Measurements from ENCODE around the gene COLEC12.

COLEC12 gene

GRCh38 chr18:500632-501405 lies at the start of gene COLEC12:
Gene COLEC12, minus strand, starts transcription at chr18:500701. Its CDS starts 187 bp downstream, at chr18:500514.
- DNase-seq, result peak; percentile 66

DNA sequence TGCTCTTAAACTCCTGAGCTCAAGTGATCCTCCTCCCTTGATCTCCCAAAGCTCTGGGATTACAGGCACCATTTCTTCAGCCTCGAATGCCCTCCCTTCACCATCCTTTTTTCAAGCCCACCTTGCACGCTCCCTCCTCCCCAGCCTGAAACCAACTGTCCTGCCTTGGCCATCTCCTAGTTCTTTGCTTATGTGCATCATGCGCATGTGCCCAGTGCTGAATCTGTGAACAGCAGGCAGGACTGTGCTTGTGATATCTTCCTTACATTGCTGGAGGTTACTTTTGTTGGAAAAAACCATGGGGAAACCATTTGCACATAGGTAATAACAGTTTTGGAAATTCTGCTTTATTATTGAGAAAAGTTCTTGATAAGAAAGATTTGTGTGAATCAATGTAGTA lies 49.5 kb upstream of the COLEC12 start:
- DNase-seq, result no peak

DNA sequence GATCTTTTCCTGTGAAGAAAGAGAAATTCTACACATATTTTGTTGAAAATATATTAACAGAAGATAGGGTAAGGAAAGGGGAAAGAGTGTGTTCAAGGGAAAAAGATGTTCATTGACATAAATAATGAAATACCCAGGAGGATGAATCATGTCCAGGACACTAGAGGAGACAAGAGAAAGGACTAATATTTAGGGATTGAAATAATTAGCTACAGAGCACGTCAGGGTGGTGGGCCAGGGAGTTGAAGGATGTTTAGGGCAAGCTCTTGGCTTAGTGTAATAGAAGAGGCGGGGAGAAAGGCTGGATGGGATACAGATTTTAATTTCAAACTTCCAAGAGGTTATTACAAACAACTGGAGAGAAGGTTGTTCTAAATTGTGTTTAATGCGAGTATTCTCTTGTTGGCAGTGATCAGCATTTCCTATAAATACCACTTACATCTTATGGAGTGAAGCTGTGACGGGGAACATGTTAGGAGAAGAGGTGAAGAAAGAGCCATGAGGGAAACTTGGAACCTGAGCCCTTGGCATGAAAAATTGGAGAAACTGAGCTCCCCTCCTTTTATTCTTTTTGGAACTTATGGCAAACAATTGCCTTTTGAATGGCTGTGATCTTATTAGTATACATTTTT lies 43.1 kb upstream of the COLEC12 start:
- no peak for DNase-seq

- no peak for DNase-seq
These were observed 33.6 kb upstream of the COLEC12 start for GRCh38 chr18:533995-534601.

GRCh38 chr18:532632-533031 lies 32.1 kb upstream of the COLEC12 start:
- DNase-seq, result no peak

DNA sequence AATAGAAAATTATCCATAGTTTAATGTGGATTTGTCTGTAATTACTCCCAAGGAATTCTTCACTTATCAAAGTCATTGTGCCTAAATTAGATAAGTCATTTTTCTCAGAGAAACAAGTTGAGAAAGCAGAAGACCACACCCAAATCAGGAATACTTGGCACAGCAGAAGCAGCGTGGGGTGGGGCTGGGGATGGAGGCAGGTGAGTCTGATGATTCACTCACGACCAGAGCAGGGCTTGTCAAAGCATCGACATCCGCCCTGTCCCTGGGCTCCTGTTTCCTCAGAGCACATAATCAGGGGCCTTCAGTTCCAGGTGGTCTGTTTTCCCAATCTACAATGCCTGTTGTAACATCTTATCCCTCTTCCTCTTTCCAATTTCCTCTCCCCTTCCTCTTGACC lies 31.5 kb upstream of the COLEC12 start:
- no peak for DNase-seq

- DNase-seq, result no peak
These were observed 26.6 kb upstream of the COLEC12 start for GRCh38 chr18:527146-527545.

DNA sequence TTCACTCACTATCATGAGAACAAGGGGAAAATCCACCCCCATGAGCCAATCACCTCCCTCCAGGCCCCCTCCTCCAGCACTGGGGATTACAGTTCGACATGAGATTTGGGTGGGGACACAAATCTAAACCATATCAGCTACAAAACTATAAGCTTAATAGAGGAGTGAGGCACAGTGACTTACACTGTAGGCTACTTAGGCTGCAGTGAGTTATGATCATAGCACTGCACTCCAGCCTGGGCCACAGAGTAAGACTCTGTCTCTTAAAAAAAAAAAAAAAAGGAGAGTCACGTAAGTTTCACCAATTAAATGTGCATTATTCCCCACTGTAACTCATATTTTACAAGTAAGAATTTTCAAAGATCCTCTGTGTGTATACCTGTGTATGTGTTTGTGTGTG lies 26.2 kb upstream of the COLEC12 start:
- no peak for DNase-seq

- DNase-seq, result no peak
These were observed 24.7 kb upstream of the COLEC12 start for GRCh38 chr18:525036-525797.

- DNase-seq, result no peak
These were observed 24.0 kb upstream of the COLEC12 start for GRCh38 chr18:524466-524865.

DNA sequence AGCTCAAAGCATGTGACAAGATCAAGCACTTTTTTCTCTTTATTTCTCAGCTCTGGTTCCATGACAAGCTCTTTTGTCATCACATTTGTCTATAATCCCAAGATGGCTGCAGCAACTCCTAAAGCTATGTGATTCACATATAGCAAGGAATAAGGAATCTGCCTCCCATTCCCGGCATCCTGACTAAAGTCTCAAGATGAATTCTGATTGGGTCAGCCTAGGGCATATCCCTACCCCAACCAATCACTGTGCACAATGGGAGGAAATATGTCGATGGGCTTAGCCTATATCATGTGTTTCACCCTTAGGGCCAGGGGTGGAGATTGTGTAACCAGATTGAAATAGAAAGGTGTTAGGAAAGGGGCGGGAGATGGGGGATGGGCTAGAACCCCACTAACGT lies 23.1 kb upstream of the COLEC12 start:
- DNase-seq, result no peak

- DNase-seq, result peak; percentile 24
These were observed 18.7 kb upstream of the COLEC12 start for GRCh38 chr18:519019-519879.

DNA sequence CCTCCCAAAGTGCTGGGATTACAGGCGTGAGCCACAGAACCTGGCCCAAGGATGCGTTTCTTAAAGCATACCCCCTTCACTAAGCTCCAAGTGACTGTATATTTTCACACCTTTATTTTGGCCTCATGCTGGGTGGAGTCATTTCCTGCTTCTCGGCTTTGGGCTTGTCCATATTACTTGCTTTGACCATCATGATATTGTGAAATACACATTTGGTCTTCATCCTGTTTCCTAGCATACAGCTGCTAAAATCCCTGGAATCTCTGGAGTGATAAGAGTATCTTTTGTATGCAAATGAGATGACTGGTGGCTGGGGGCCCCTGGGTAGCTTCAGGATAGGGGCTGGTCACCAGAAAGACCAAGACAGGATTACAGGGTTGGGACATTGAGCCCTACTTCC lies 17.6 kb upstream of the COLEC12 start:
- no peak for DNase-seq

- DNase-seq, result peak; percentile 34
These were observed 15.3 kb upstream of the COLEC12 start for GRCh38 chr18:515838-516237.

DNA sequence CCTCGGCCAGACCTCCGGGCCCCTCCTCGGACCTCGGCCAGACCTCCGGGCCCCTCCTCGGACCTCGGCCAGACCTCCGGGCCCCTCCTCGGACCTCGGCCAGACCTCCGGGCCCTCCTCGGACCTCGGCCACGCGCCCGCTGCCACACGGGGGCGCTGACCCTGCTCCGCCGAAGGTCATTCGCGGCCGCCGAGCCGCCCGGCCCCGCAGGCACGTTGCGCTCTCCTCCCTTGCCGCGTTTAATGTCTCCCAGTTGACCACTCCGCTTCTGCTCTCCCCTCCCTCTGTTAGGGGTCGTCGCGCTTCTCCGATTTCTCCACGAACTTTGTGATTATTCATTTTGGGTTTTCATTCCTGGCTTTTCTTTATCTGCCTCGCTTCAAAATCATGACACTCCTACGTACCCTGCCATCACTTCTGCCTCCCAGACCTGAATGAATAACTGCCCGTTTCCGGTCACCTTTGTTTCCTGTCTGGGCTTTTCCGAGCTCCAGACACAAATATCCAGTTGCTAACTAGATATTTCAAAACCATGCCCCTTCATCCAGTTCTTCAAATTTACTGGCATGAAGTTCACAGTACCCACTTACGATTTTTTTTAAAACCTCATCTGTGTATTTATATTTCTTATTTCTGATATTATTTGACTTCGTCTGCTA lies 14.8 kb upstream of the COLEC12 start:
- no peak for DNase-seq

DNA sequence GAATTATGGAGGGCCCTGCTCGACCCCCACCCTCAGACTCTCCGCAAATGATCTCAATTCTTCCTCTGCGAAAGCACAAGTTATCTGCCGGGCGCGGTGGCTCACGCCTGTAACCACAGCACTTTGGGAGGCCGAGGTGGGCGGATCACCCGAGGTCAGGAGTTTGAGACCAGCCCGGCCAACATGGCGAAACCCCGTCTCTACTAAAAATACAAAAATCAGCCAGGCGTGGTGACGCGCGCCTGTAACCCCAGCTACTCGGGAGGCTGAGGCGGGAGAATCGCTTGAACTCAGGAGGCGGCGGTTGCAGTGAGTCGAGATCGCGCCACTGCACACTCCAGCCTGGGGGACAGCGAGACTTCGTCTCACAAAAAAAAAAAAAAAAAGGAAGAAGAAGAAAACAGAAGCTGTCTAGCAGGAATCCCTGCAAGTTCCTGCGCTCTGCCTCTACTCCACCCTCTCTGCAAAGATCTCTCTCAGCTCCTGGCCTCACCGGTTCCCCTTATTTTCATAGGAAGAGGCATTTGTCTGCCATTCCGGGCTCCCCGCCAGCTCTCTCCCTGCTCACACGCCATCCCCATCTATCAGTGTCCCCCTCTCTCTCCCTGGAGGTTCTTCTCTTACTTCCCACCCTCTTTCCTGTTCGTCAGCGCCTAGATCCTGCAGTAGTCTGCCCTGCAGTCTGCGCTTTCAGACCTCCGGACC lies 13.5 kb upstream of the COLEC12 start:
- no peak for DNase-seq

DNA sequence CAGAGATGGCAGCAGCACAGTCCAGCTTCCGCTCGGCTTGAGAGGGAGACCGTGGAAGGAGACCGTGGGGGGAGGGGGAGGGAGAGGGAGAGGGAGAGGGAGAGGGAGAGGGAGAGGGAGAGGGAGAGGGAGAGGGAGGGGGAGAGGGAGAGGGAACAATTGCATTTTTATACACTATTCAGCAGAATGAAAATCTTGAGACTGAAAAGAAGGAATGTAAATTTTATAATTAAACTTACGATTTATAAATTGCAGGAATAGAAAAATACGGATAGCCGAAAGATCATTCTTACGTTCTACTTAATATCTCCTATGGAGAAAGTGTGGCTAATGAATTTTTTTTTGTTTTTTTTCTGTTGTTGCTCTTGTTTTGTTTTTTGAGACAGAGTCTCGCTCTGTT lies 12.5 kb upstream of the COLEC12 start:
- no peak for DNase-seq

- DNase-seq, result no peak
These were observed 8.3 kb upstream of the COLEC12 start for GRCh38 chr18:508835-509234.

- DNase-seq, result no peak
These were observed 7.1 kb upstream of the COLEC12 start for GRCh38 chr18:507636-508035.

GRCh38 chr18:506801-507200 lies 6.3 kb upstream of the COLEC12 start:
- no peak for DNase-seq

DNA sequence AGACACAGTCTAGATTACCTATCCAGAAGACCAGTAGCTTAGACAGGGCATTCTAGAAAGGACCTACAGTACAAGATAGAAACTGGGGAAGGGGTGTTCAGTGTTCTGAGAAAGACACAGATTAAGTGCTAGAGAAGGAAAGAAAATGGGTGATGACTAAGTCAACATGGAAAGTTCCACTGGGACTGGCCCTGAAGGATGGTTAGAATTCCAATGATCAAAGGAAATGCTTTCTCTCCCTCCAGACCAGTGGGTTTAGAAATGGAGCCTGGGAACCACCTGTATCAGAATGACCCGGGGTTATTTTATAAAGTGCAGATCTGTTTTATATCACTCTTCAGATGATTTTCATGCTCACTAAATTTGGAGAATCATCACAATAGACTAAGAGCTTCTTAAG lies 5.8 kb upstream of the COLEC12 start:
- DNase-seq, result no peak
